IMR-90 (cell line): Measurements from ENCODE around the gene NOP9. TPM values are rescaled to one million over a fixed set of nuclear protein-coding genes. Genes with fewer than 3 reads are reported as not detected.

Source experiments
- ATAC-seq: fragments of 200-7000 bp; cut with Tn5 transposase; 2 replicates; pipeline ENCODE4 v1.9.1; 2020; ENCODE audit warnings: low read depth, mild to moderate bottlenecking, moderate library complexity
- BruUV-seq: library from RNA; stranded (reverse); fragments of 400-500 nt; replicated peaks from 2 replicates; lab custom pipeline; 2021; lab: Mats Ljungman, UMichigan
- CTCF ChIA-PET: fragments of 300-600 bp; formaldehyde crosslinking; extraction: SDS; loops from one replicate; lab custom pipeline; 2021; ENCODE audit warnings: antibody characterized with exemption; lab: Yijun Ruan, JAX
- POLR2A ChIA-PET: fragments of 300-600 bp; sonication (Branson Sonifier 250); formaldehyde crosslinking; loops from one replicate; lab custom pipeline; 2022; ENCODE audit warnings: antibody characterized with exemption; ENCODE audit not compliant: unreplicated experiment; lab: Charles Lee
- DNase-seq: peaks from one replicate; pipeline ENCODE4 v3.0.0; 2013
- H2AFZ ChIP-seq: replicated peaks from 2 replicates; pipeline ENCODE3; 2013; ENCODE audit warnings: low read length, mild to moderate bottlenecking; ENCODE audit not compliant: poor library complexity
- H2AK5ac ChIP-seq: 2 replicates; pipeline ENCODE4 v1.6.1; 2013; ENCODE audit warnings: low read depth, low read length, inconsistent platforms
- H2AK9ac ChIP-seq: replicated peaks from 2 replicates; pipeline ENCODE3; 2013; ENCODE audit warnings: mild to moderate bottlenecking, low read depth, low read length, moderate library complexity; ENCODE audit not compliant: poor library complexity
- H2BK120ac ChIP-seq: 2 replicates; pipeline ENCODE4 v1.6.1; 2013; ENCODE audit warnings: low read depth, low read length, inconsistent platforms
- H2BK15ac ChIP-seq: 3 replicates; pipeline ENCODE4 v1.6.1; 2013; ENCODE audit warnings: low read depth, low read length, inconsistent platforms
- H2BK20ac ChIP-seq: 2 replicates; pipeline ENCODE4 v1.6.1; 2013; ENCODE audit warnings: low read depth, mild to moderate bottlenecking, inconsistent platforms, low read length, moderate library complexity
- H2BK5ac ChIP-seq: 2 replicates; pipeline ENCODE4 v1.6.1; 2013; ENCODE audit warnings: mild to moderate bottlenecking, low read depth, low read length, inconsistent platforms; ENCODE audit not compliant: poor library complexity, severe bottlenecking
- H3K14ac ChIP-seq: replicated peaks from 2 replicates; pipeline ENCODE4 v1.6.1; 2013; ENCODE audit warnings: low read depth, low read length, inconsistent platforms
- H3K18ac ChIP-seq: 2 replicates; pipeline ENCODE4 v1.6.1; 2013; ENCODE audit warnings: low read depth, low read length, control low read depth
- H3K23ac ChIP-seq: 2 replicates; pipeline ENCODE4 v1.6.1; 2013; ENCODE audit warnings: low read depth, low read length, inconsistent platforms
- H3K27ac ChIP-seq: 2 replicates; pipeline ENCODE4 v1.5.1; 2013; ENCODE audit warnings: mild to moderate bottlenecking, control low read depth, low read length; ENCODE audit not compliant: insufficient read depth
- H3K27me3 ChIP-seq: 2 replicates; pipeline ENCODE4 v1.6.1; 2013; ENCODE audit warnings: low read length; ENCODE audit not compliant: control insufficient read depth, insufficient read depth
- H3K36me3 ChIP-seq: 2 replicates; pipeline ENCODE4 v1.6.1; 2013; ENCODE audit warnings: low read length, mixed read lengths; ENCODE audit not compliant: control insufficient read depth, insufficient read depth
- H3K4ac ChIP-seq: 2 replicates; pipeline ENCODE4 v1.6.1; 2013; ENCODE audit warnings: low read depth, low read length, inconsistent platforms
- H3K4me1 ChIP-seq: 2 replicates; pipeline ENCODE4 v1.6.1; 2013; ENCODE audit warnings: low read length, mixed read lengths; ENCODE audit not compliant: control insufficient read depth, insufficient read depth
- H3K4me2 ChIP-seq: 2 replicates; pipeline ENCODE4 v1.6.1; 2013; ENCODE audit warnings: low read depth, mild to moderate bottlenecking, control low read depth, low read length, moderate library complexity
- H3K4me3 ChIP-seq: 2 replicates; pipeline ENCODE4 v1.5.1; 2013; ENCODE audit warnings: low read depth, mild to moderate bottlenecking, control low read depth, low read length, moderate library complexity; ENCODE audit not compliant: insufficient read depth
- H3K56ac ChIP-seq: 2 replicates; pipeline ENCODE4 v1.6.1; 2013; ENCODE audit warnings: low read length, inconsistent platforms; ENCODE audit not compliant: insufficient read depth; ENCODE audit errors: extremely low read depth
- H3K79me1 ChIP-seq, 2 experiments: 2 replicates each; pipeline ENCODE4 v1.6.1; 2013; ENCODE audit warnings: low read length in 2 of 2, inconsistent platforms in 1 of 2, low read depth in 1 of 2
- H3K9ac ChIP-seq: 2 replicates; pipeline ENCODE4 v1.6.1; 2013; ENCODE audit warnings: low read depth, low read length, control low read depth
- H3K9me1 ChIP-seq: 2 replicates; pipeline ENCODE4 v1.6.1; 2013; ENCODE audit warnings: low read length, inconsistent platforms; ENCODE audit not compliant: insufficient read depth
- H3K9me3 ChIP-seq: 2 replicates; pipeline ENCODE4 v1.6.1; 2013; ENCODE audit warnings: low read length; ENCODE audit not compliant: control insufficient read depth, insufficient read depth
- H4K20me1 ChIP-seq: 2 replicates; pipeline ENCODE4 v1.6.1; 2013; ENCODE audit warnings: low read length, inconsistent platforms; ENCODE audit not compliant: insufficient read depth
- H4K5ac ChIP-seq: 2 replicates; pipeline ENCODE4 v1.6.1; 2013; ENCODE audit warnings: mild to moderate bottlenecking, low read depth, low read length, control low read depth
- H4K8ac ChIP-seq, 2 experiments: 2 replicates each; pipeline ENCODE4 v1.6.1; 2013; ENCODE audit warnings: low read depth in 2 of 2, low read length in 2 of 2, control low read depth in 1 of 2, inconsistent platforms in 1 of 2
- H4K91ac ChIP-seq: 2 replicates; pipeline ENCODE4 v1.6.1; 2013; ENCODE audit warnings: low read depth, low read length, inconsistent platforms; ENCODE audit not compliant: insufficient read depth
- BHLHE40 ChIP-seq: fragments of 150-350 bp; IDR thresholded peaks from 2 replicates; pipeline ENCODE4 v1.6.1; 2016; ENCODE audit warnings: mild to moderate bottlenecking, low read depth, low read length
- CEBPB ChIP-seq: IDR thresholded peaks from 2 replicates; pipeline ENCODE4 v1.6.1; 2012; ENCODE audit warnings: low read depth, low read length, improper control_type of control experiment
- CHD1 ChIP-seq: IDR thresholded peaks from 2 replicates; pipeline ENCODE4 v1.6.1; 2012; ENCODE audit warnings: low read depth, low read length, improper control_type of control experiment
- FOS ChIP-seq: fragments of 150-350 bp; IDR thresholded peaks from 2 replicates; pipeline ENCODE4 v1.6.1; 2016; ENCODE audit warnings: low read depth, low read length
- MAZ ChIP-seq: IDR thresholded peaks from 2 replicates; pipeline ENCODE4 v1.6.1; 2012; ENCODE audit warnings: low read depth, mild to moderate bottlenecking, low read length, improper control_type of control experiment, moderate library complexity, borderline replicate concordance
- MXI1 ChIP-seq: IDR thresholded peaks from 2 replicates; pipeline ENCODE4 v1.6.1; 2012; ENCODE audit warnings: low read depth, mild to moderate bottlenecking, low read length, moderate library complexity, borderline replicate concordance
- NFE2L2 ChIP-seq: fragments of 150-350 bp; IDR thresholded peaks from 2 replicates; pipeline ENCODE4 v1.6.1; 2016; ENCODE audit warnings: low read depth, mild to moderate bottlenecking, low read length
- POLR2A ChIP-seq: IDR thresholded peaks from 2 replicates; pipeline ENCODE4 v1.6.1; 2012; ENCODE audit warnings: mild to moderate bottlenecking, low read depth, low read length
- RAD21 ChIP-seq: IDR thresholded peaks from 2 replicates; pipeline ENCODE4 v1.6.1; 2012; ENCODE audit warnings: low read length, improper control_type of control experiment
- RCOR1 ChIP-seq: IDR thresholded peaks from 2 replicates; pipeline ENCODE4 v1.6.1; 2012; ENCODE audit warnings: mild to moderate bottlenecking, low read length, improper control_type of control experiment; ENCODE audit not compliant: insufficient replicate concordance
- RFX5 ChIP-seq: IDR thresholded peaks from 2 replicates; pipeline ENCODE4 v1.8.0; 2012; ENCODE audit warnings: low read depth, mild to moderate bottlenecking, low read length, moderate library complexity
- SMC3 ChIP-seq: fragments of 150-350 bp; IDR thresholded peaks from 2 replicates; pipeline ENCODE4 v1.6.1; 2016; ENCODE audit warnings: low read depth, mild to moderate bottlenecking, antibody characterized with exemption, low read length, moderate library complexity
- USF2 ChIP-seq: fragments of 150-350 bp; IDR thresholded peaks from 2 replicates; pipeline ENCODE4 v1.6.1; 2017; ENCODE audit warnings: mild to moderate bottlenecking, antibody characterized with exemption, low read length, low read depth
- WGBS, 2 experiments: methylation state at CpG; one replicate each; pipeline versions ENCODE4 v1.1.5 to v1.1.7; 2013; ENCODE audit warnings: missing lambda C conversion rate in 2 of 2; ENCODE audit not compliant: insufficient read length in 1 of 2; ENCODE audit errors: extremely low coverage in 2 of 2; 5-methylcytosine and 5-hydroxymethylcytosine counted together
- dilution Hi-C: fragments of 300-500 bp; cut with HindIII; formaldehyde crosslinking; loops from one replicate; pipeline ENCODE4 v1.14.3; 2018; ENCODE audit warnings: low sequenced_read_pairs; ENCODE audit not compliant: unreplicated experiment
- in situ Hi-C: fragments of 300-500 bp; cut with MboI; formaldehyde crosslinking; loops from 3 replicates; pipeline ENCODE4 v1.14.3; 2019; ENCODE audit warnings: low sequenced_read_pairs, inconsistent platforms, mixed read lengths
- intact Hi-C: fragments of 100-400 bp; cut with micrococcal nuclease; formaldehyde crosslinking; loops from 2 replicates; pipeline ENCODE4 v1.10.0; 2022
- polyA plus RNA-seq, 3 experiments: library from polyadenylated mRNA; depleted of rRNA; stranded (reverse); fragments of >200 nt; gene quantifications; 2 replicates each; pipeline ENCODE4 v1.2.3, GENCODE V29; 2012; ENCODE audit warnings: low replicate concordance in 1 of 3
- total RNA-seq: library from RNA; depleted of rRNA; stranded (reverse); fragments of >200 nt; gene quantifications from 2 replicates; pipeline ENCODE4 v1.2.3, GENCODE V29; 2012
- TF ChIP-seq, protein P1 (sequence below): conservative IDR thresholded peaks from 2 replicates; pipeline ENCODE4 v1.5.1; 2012; ENCODE audit warnings: mild to moderate bottlenecking, low read depth, low read length, improper control_type of control experiment
- TF ChIP-seq, protein P2 (sequence below): fragments of 150-350 bp; IDR thresholded peaks from 2 replicates; pipeline ENCODE4 v1.6.1; 2016; ENCODE audit warnings: low read depth, mild to moderate bottlenecking, low read length, moderate library complexity, borderline replicate concordance

Gene NOP9
- total and polyA plus RNA-seq, 2 of the 4 experiments (the other 2 are of a cell fraction) = 11.8 to 25.8 TPM

GRCh38 chr14:24291446-24292117 is 8.1 kb upstream of the NOP9 start:
- no peak overlapping the region for H2AFZ ChIP-seq

More at GRCh38 chr14:24291446-24292117, 8.1 kb upstream of the NOP9 start:
- Histone ChIP-seq H2AK5ac (no peak overlapping the region), H4K20me1 (no peaks in the 10 kb centered on the region), H3K27ac (no peak overlapping the region), H3K18ac (no peak overlapping the region), H2BK15ac (no peak overlapping the region), H3K4me2 (no peak overlapping the region), H4K91ac (no peak overlapping the region), H3K4me3 (no peak overlapping the region), H2BK5ac (no peak overlapping the region), H3K27me3 (no peaks in the 10 kb centered on the region), H3K23ac (no peak overlapping the region), H3K9me1 (no peaks in the 10 kb centered on the region), H4K5ac (no peak overlapping the region), H2BK120ac (no peak overlapping the region), H3K14ac (no peak overlapping the region), H3K4me1 (peaks cover 1% of the 10 kb centered on the region), H3K79me1 (0 out of 4 replicates have a peak, but pooled peaks cover 2 to 4% of the 10 kb centered on the region in 2 experiments), H2AK9ac (no peak overlapping the region), H2BK20ac (no peak overlapping the region), H3K36me3 (peaks cover 28% of the 10 kb centered on the region), H3K9me3 (no peaks in the 10 kb centered on the region), H3K56ac (no peak overlapping the region), H3K9ac (no peak overlapping the region), H4K8ac (no peak overlapping the region), H3K4ac (no peak overlapping the region)
- DNase-seq (no peak), ATAC-seq (no peak)
- POLR2A ChIA-PET = no interaction called here
- no TSS peak for BruUV-seq
- TF ChIP-seq, protein P1, sequence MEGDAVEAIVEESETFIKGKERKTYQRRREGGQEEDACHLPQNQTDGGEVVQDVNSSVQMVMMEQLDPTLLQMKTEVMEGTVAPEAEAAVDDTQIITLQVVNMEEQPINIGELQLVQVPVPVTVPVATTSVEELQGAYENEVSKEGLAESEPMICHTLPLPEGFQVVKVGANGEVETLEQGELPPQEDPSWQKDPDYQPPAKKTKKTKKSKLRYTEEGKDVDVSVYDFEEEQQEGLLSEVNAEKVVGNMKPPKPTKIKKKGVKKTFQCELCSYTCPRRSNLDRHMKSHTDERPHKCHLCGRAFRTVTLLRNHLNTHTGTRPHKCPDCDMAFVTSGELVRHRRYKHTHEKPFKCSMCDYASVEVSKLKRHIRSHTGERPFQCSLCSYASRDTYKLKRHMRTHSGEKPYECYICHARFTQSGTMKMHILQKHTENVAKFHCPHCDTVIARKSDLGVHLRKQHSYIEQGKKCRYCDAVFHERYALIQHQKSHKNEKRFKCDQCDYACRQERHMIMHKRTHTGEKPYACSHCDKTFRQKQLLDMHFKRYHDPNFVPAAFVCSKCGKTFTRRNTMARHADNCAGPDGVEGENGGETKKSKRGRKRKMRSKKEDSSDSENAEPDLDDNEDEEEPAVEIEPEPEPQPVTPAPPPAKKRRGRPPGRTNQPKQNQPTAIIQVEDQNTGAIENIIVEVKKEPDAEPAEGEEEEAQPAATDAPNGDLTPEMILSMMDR = no peak
- TF ChIP-seq BHLHE40 (no peak), CEBPB (no peak), RCOR1 (no peak), MAZ (no peak), SMC3 (no peak), NFE2L2 (no peak), CHD1 (no peak), USF2 (no peak), MXI1 (no peak), RAD21 (no peak), POLR2A (no peak), RFX5 (no peak), FOS (no peak)
- TF ChIP-seq, protein P2, sequence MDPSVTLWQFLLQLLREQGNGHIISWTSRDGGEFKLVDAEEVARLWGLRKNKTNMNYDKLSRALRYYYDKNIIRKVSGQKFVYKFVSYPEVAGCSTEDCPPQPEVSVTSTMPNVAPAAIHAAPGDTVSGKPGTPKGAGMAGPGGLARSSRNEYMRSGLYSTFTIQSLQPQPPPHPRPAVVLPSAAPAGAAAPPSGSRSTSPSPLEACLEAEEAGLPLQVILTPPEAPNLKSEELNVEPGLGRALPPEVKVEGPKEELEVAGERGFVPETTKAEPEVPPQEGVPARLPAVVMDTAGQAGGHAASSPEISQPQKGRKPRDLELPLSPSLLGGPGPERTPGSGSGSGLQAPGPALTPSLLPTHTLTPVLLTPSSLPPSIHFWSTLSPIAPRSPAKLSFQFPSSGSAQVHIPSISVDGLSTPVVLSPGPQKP = no peak
- CTCF ChIA-PET = interaction anchor here (2.1 kb wide), 1 partner anchor 16 kb away, joined by 5 read pairs; the partner anchor contains the start of gene CIDEB
- in situ Hi-C loops = no loop called here
- WGBS, 2 experiments = no CpG with 5 or more reads among the region's 3 CpGs
- intact Hi-C loops = loop anchor here (10.0 kb wide), 1 partner anchor 307 kb away; the partner anchor contains the start of gene DHRS4L2
- dilution Hi-C loops = no loop called here
